Lung (tissue), 12 donors: ENCODE data around the gene ZNF598. TPM values are rescaled to one million over a fixed set of nuclear protein-coding genes. Genes with fewer than 3 reads are reported as not detected.

Experiments used
- ATAC-seq: fragments of 200-7000 bp; cut with Tn5 transposase; one replicate; pipeline ENCODE4 v1.9.1; 2020; ENCODE audit warnings: moderate number of reproducible peaks; ENCODE audit not compliant: insufficient read depth, low FRiP score
- DNase-seq, 3 donors: peaks; one replicate each; pipeline ENCODE4 v3.0.0-alpha.2; 2013 to 2017
- H3K27ac ChIP-seq, 2 donors: one replicate each; pipeline ENCODE4 v1.5.1; 2013; ENCODE audit warnings: mild to moderate bottlenecking in 2 of 2, moderate library complexity in 2 of 2, control low read depth in 1 of 2, inconsistent platforms in 1 of 2, low read depth in 1 of 2, low read length in 1 of 2
- H3K27me3 ChIP-seq, 3 donors: one replicate each; pipeline ENCODE4 v1.5.1; 2013; ENCODE audit warnings: low read length in 2 of 3; ENCODE audit not compliant: control insufficient read depth in 3 of 3, insufficient read depth in 3 of 3
- H3K36me3 ChIP-seq, 4 donors: one replicate each; pipeline ENCODE4 v1.5.1; 2013; ENCODE audit warnings: low read length in 4 of 4, mild to moderate bottlenecking in 1 of 4, moderate library complexity in 1 of 4; ENCODE audit not compliant: control insufficient read depth in 4 of 4, insufficient read depth in 4 of 4
- H3K4me1 ChIP-seq, 5 donors: one replicate each; pipeline ENCODE4 v1.5.1; 2013; ENCODE audit warnings: low read length in 5 of 5, mild to moderate bottlenecking in 2 of 5, moderate library complexity in 1 of 5; ENCODE audit not compliant: control insufficient read depth in 5 of 5, insufficient read depth in 5 of 5
- H3K4me3 ChIP-seq: one replicate; pipeline ENCODE4 v1.5.1; 2013; ENCODE audit warnings: mild to moderate bottlenecking, control low read depth, moderate library complexity
- H3K9ac ChIP-seq, 2 donors: one replicate each; pipeline ENCODE4 v1.5.1; 2013; ENCODE audit warnings: low read length in 2 of 2, control low read depth in 1 of 2; ENCODE audit not compliant: insufficient read depth in 1 of 2
- H3K9me3 ChIP-seq, 4 donors: one replicate each; pipeline ENCODE4 v1.5.1; 2013; ENCODE audit warnings: low read length in 3 of 4, mild to moderate bottlenecking in 1 of 4, moderate library complexity in 1 of 4; ENCODE audit not compliant: control insufficient read depth in 4 of 4, insufficient read depth in 3 of 4
- CTCF ChIP-seq: IDR thresholded peaks from 2 replicates; pipeline ENCODE4 v1.5.1; 2012; ENCODE audit warnings: mild to moderate bottlenecking; ENCODE audit errors: control extremely low read depth, extremely low read depth
- WGBS, 2 donors: extraction: QIAGEN DNeasy Blood & Tissue Kit; methylation state at CpG; one replicate each; pipeline ENCODE4 v1.1.7; 2013; 5-methylcytosine and 5-hydroxymethylcytosine counted together
- polyA plus RNA-seq, 2 donors: library from polyadenylated mRNA; stranded (reverse); fragments of 200-250 nt; gene quantifications; one replicate each; pipeline ENCODE4 v1.2.1, GENCODE V29; 2013
- total RNA-seq, 2 donors: library from RNA; depleted of rRNA in 1 of 2; stranded (reverse); fragments of >200 nt in 1 of 2; gene quantifications; one replicate each; pipeline ENCODE4 v1.2.1, GENCODE V29; 2014 to 2021
- donor health status: control.
- donor health status: control.
- donor health status: Bipolar disorder and iron deficiency.
- donor health status: healthy.
- donor health status: DM: yes; HTN: yes; CAD: no.

The ZNF598 gene
- total and polyA plus RNA-seq, 4 donors = 13.9 to 49.8 (median 35.9) TPM

- Histone ChIP-seq H3K9me3 (peaks cover 0 to 24% (median 0%) of the 10 kb centered on the region in 4 donors), H3K27me3 (peaks cover 0 to 46% (median 33%) of the 10 kb centered on the region in 3 donors), H3K27ac (peak overlapping the region in 1 of 2 donors; percentile 79), H3K4me1 (peaks cover 0 to 12% (median 5%) of the 10 kb centered on the region in 5 donors), H3K9ac (no peak overlapping the region), H3K36me3 (peaks cover 0 to 34% (median 13%) of the 10 kb centered on the region in 4 donors), H3K4me3 (no peak overlapping the region)
- ATAC-seq = no peak
- DNase-seq = no peak
- 2 to 7% methylated on average over 47 to 53 of the region's 53 CpGs for WGBS, 2 donors
- no peak for TF ChIP-seq CTCF
Measured at GRCh38 chr16:1980030-1980769, 29.4 kb downstream of the ZNF598 start.

- H3K4me3 ChIP-seq = no peak overlapping the region
- TF ChIP-seq CTCF = no peak
Measured at GRCh38 chr16:1979271-1980029, 30.2 kb downstream of the ZNF598 start.

GRCh38 chr16:1978476-1979120 lies 31.0 kb downstream of the ZNF598 start:
- H3K9ac ChIP-seq = no peak overlapping the region
- WGBS, 2 donors = 77% methylated on average over 36 to 37 of the region's 37 CpGs
- peaks cover 0 to 46% (median 33%) of the 10 kb centered on the region in 3 donors for H3K27me3 ChIP-seq
- peak overlapping the region; percentile 19 for H3K4me3 ChIP-seq
- H3K36me3 ChIP-seq = peaks cover 0 to 47% (median 20%) of the 10 kb centered on the region in 4 donors
- no peak overlapping the region for H3K27ac ChIP-seq
- ATAC-seq (no peak), DNase-seq (no peak)
- H3K4me1 ChIP-seq = peaks cover 0 to 5% (median 0%) of the 10 kb centered on the region in 5 donors
- peaks cover 0 to 24% (median 0%) of the 10 kb centered on the region in 4 donors for H3K9me3 ChIP-seq
- TF ChIP-seq CTCF = no peak

More at GRCh38 chr16:1979271-1980029, 30.2 kb downstream of the ZNF598 start:
- Histone ChIP-seq H3K27ac (peak overlapping the region in 1 of 2 donors; percentile 79), H3K27me3 (peaks cover 0 to 46% (median 33%) of the 10 kb centered on the region in 3 donors), H3K9ac (no peak overlapping the region), H3K4me1 (peaks cover 0 to 6% (median 0%) of the 10 kb centered on the region in 5 donors), H3K9me3 (peaks cover 0 to 24% (median 0%) of the 10 kb centered on the region in 4 donors), H3K36me3 (peaks cover 0 to 41% (median 19%) of the 10 kb centered on the region in 4 donors)
- DNase-seq (no peak), ATAC-seq (peak; percentile 53)
- 17 to 34% methylated on average over 60 to 70 of the region's 70 CpGs for WGBS, 2 donors
